ENCODE data around the gene PIAS1. TPM values are rescaled to one million over a fixed set of nuclear protein-coding genes. Genes with fewer than 3 reads are reported as not detected.
A peak's percentile ranks its signal among the peaks of the same experiment; 100 is the strongest.

Gene PIAS1
- total and polyA plus RNA-seq, 9 of the 15 experiments (the other 6 are each of a cell fraction or from before 2014, with no cell fraction given): 18.0 to 59.1 (median 28.5) TPM

DNA sequence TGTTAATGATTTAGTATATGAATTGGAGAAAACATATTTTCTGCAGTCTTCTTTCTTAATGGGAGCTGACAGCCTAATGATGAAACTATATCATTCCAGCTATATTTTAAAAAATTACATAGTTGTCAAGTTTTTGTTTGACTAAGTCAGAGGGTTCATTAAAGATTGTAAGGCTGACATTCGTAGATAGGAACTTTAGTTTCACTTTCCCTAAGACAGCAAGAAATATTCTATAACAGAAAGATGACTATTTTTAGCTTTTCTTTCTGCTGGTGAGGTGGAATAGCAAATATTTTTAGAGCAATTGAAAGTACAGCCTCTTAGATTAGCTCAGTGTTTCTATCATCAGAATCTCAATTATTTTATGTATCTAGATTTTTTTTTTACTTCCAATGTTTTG lies 60.2 kb downstream of the PIAS1 start (continued):
- TF ChIP-seq TSC22D4 (tag; IDR thresholded peaks at IDR 0.05) (no peak), SMARCC2 (IDR thresholded peaks at IDR 0.05; ENCODE audit: low read depth) (peak; percentile 56; the same call in 1 of the 2 replicates), ZKSCAN1 (IDR thresholded peaks at IDR 0.05; ENCODE audit: low read depth, low read length) (no peak), MBD2 (IDR thresholded peaks at IDR 0.05; ENCODE audit: borderline replicate concordance, low read depth) (no peak), GATAD2A (IDR thresholded peaks at IDR 0.05) (no peak), ZNF311 (CRISPR knock-in tag; IDR thresholded peaks at IDR 0.05) (no peak), SP1 (CRISPR knock-in tag; IDR thresholded peaks at IDR 0.05) (no peak), RBM34 (IDR thresholded peaks at IDR 0.05; ENCODE audit: borderline replicate concordance, insufficient read depth, low read length) (no peak), TCF3 (CRISPR knock-in tag; IDR thresholded peaks at IDR 0.05) (0 out of 2 replicates have a peak, but pooled peaks have one; percentile 34), ZNF124 (CRISPR knock-in tag; IDR thresholded peaks at IDR 0.05) (no peak), U2AF2 (optimal IDR thresholded peaks at IDR 0.05; ENCODE audit: low read depth, low read length) (no peak), TAL1 (IDR thresholded peaks at IDR 0.05) (peak; percentile 44; the same call in 1 of the 2 replicates), MTA3 (IDR thresholded peaks at IDR 0.05; ENCODE audit: borderline replicate concordance) (no peak), TBL1XR1 (IDR thresholded peaks at IDR 0.05; ENCODE audit: low read length in 2 of 2) (no peak), THRAP3 (IDR thresholded peaks at IDR 0.05; ENCODE audit: borderline replicate concordance) (no peak), GTF2E2 (tag; IDR thresholded peaks at IDR 0.05) (no peak), POLR2AphosphoS5 (IDR thresholded peaks at IDR 0.05; ENCODE audit: control insufficient read depth, insufficient read depth, low read depth, low read length) (no peak)
- TF ChIP-seq, protein P1, sequence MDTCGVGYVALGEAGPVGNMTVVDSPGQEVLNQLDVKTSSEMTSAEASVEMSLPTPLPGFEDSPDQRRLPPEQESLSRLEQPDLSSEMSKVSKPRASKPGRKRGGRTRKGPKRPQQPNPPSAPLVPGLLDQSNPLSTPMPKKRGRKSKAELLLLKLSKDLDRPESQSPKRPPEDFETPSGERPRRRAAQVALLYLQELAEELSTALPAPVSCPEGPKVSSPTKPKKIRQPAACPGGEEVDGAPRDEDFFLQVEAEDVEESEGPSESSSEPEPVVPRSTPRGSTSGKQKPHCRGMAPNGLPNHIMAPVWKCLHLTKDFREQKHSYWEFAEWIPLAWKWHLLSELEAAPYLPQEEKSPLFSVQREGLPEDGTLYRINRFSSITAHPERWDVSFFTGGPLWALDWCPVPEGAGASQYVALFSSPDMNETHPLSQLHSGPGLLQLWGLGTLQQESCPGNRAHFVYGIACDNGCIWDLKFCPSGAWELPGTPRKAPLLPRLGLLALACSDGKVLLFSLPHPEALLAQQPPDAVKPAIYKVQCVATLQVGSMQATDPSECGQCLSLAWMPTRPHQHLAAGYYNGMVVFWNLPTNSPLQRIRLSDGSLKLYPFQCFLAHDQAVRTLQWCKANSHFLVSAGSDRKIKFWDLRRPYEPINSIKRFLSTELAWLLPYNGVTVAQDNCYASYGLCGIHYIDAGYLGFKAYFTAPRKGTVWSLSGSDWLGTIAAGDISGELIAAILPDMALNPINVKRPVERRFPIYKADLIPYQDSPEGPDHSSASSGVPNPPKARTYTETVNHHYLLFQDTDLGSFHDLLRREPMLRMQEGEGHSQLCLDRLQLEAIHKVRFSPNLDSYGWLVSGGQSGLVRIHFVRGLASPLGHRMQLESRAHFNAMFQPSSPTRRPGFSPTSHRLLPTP (IDR thresholded peaks at IDR 0.05; ENCODE audit: borderline replicate concordance, extremely low read depth, insufficient read length): no peak
- TF ChIP-seq, protein P2, sequence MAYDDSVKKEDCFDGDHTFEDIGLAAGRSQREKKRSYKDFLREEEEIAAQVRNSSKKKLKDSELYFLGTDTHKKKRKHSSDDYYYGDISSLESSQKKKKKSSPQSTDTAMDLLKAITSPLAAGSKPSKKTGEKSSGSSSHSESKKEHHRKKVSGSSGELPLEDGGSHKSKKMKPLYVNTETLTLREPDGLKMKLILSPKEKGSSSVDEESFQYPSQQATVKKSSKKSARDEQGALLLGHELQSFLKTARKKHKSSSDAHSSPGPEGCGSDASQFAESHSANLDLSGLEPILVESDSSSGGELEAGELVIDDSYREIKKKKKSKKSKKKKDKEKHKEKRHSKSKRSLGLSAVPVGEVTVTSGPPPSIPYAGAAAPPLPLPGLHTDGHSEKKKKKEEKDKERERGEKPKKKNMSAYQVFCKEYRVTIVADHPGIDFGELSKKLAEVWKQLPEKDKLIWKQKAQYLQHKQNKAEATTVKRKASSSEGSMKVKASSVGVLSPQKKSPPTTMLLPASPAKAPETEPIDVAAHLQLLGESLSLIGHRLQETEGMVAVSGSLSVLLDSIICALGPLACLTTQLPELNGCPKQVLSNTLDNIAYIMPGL (CRISPR knock-in tag; IDR thresholded peaks at IDR 0.05): no peak
- TF ChIP-seq, protein P3, sequence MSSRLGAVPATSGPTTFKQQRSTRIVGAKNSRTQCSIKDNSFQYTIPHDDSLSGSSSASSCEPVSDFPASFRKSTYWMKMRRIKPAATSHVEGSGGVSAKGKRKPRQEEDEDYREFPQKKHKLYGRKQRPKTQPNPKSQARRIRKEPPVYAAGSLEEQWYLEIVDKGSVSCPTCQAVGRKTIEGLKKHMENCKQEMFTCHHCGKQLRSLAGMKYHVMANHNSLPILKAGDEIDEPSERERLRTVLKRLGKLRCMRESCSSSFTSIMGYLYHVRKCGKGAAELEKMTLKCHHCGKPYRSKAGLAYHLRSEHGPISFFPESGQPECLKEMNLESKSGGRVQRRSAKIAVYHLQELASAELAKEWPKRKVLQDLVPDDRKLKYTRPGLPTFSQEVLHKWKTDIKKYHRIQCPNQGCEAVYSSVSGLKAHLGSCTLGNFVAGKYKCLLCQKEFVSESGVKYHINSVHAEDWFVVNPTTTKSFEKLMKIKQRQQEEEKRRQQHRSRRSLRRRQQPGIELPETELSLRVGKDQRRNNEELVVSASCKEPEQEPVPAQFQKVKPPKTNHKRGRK (tag; IDR thresholded peaks at IDR 0.05): no peak

All from K562 (cell line).